PFSK-1 (cell line): ENCODE results near the gene ZCCHC24.

Source experiments
- POLR2AphosphoS5 ChIP-seq: IDR thresholded peaks from 2 replicates; pipeline ENCODE4 v1.6.1; 2012; ENCODE audit warnings: low read depth, mild to moderate bottlenecking, control low read depth, low read length, moderate library complexity
- REST ChIP-seq, 2 experiments: IDR thresholded peaks; 2 replicates each; pipeline versions ENCODE4 v1.6.1 to v1.8.0; 2011 to 2012; ENCODE audit warnings: low read depth in 2 of 2, low read length in 2 of 2, control low read depth in 1 of 2, inconsistent platforms in 1 of 2, mild to moderate bottlenecking in 1 of 2, moderate library complexity in 1 of 2; ENCODE audit not compliant: insufficient read depth in 1 of 2
- SIN3A ChIP-seq: IDR thresholded peaks from 2 replicates; pipeline ENCODE4 v1.6.1; 2012; ENCODE audit warnings: mild to moderate bottlenecking, low read length, moderate library complexity, borderline replicate concordance; ENCODE audit not compliant: insufficient read depth
- TAF1 ChIP-seq: IDR thresholded peaks from 2 replicates; pipeline ENCODE4 v1.6.1; 2012; ENCODE audit warnings: low read length, control low read depth, borderline replicate concordance; ENCODE audit not compliant: insufficient read depth

GRCh38 chr10:79405995-79406515 lies 39.4 kb downstream of the ZCCHC24 start:
- no peak for TF ChIP-seq TAF1
- TF ChIP-seq POLR2AphosphoS5, result no peak
- TF ChIP-seq REST (IDR thresholded peaks at IDR 0.05; ENCODE audit: insufficient read depth in 1 of 2, low read depth in 2 of 2, low read length in 2 of 2), result no peak
- TF ChIP-seq SIN3A, result no peak
